A549 (cell line): ENCODE measurements around the gene TRMU. TPM values are rescaled to one million over a fixed set of nuclear protein-coding genes. Genes with fewer than 3 reads are reported as not detected.

Experiments
- ATAC-seq, 2 experiments: fragments of 200-7000 bp in 1 of 2; fragments of >200 bp in 1 of 2; cut with Nextera tagmentation in 1 of 2; cut with Tn5 transposase in 1 of 2; 3 replicates each; pipeline versions ENCODE4 v1.8.0 to v1.9.1; 2018 to 2020; ENCODE audit warnings: mild to moderate bottlenecking in 1 of 2, moderate library complexity in 1 of 2
- CTCF ChIA-PET: fragments of 300-600 bp; sonication (Branson Sonifier 250); formaldehyde crosslinking; extraction: SDS; loops from one replicate; lab custom pipeline; 2021; ENCODE audit warnings: antibody characterized with exemption, inconsistent platforms; lab: Yijun Ruan, JAX
- POLR2A ChIA-PET: fragments of 350-600 bp; formaldehyde crosslinking; extraction: SDS; loops from one replicate; lab custom pipeline; 2021; ENCODE audit warnings: antibody characterized with exemption, inconsistent platforms; lab: Yijun Ruan, JAX
- DNase-seq, 2 experiments: peaks; one replicate each; pipeline versions ENCODE4 v3.0.0 to v3.0.0-alpha.2; 2011 to 2016; ENCODE audit warnings: low read depth in 1 of 2, low spot score in 1 of 2
- FAIRE-seq: peaks from 2 replicates; lab custom pipeline; 2011; peaks lifted over from hg19 to GRCh38; lab: Jason Lieb, UNC
- H3K27ac ChIP-seq, 2 experiments: fragments of >200 bp; sonication (Bioruptor Twin); formaldehyde crosslinking; 3 replicates each; pipeline ENCODE4 v1.5.1; 2016 to 2017
- H3K4me1 ChIP-seq: fragments of >200 bp; sonication (Bioruptor Twin); formaldehyde crosslinking; 3 replicates; pipeline ENCODE4 v1.6.1; 2016
- H3K4me2 ChIP-seq: fragments of >200 bp; sonication (Bioruptor Twin); formaldehyde crosslinking; 3 replicates; pipeline ENCODE4 v1.6.1; 2016
- H3K4me3 ChIP-seq: fragments of >200 bp; sonication (Bioruptor Twin); formaldehyde crosslinking; 3 replicates; pipeline ENCODE4 v1.5.1; 2016
- H3K9me3 ChIP-seq: fragments of >200 bp; sonication (Bioruptor Twin); formaldehyde crosslinking; 3 replicates; pipeline ENCODE4 v1.6.1; 2016
- BHLHE40 ChIP-seq: IDR thresholded peaks from 2 replicates; pipeline ENCODE4 v1.6.1; 2012; ENCODE audit warnings: low read depth, low read length, inconsistent platforms
- CBX2 ChIP-seq: fragments of 200-600 bp; sonication (generic); IDR thresholded peaks from 2 replicates; pipeline ENCODE4 v1.6.1; 2016; ENCODE audit warnings: low read depth, mild to moderate bottlenecking, borderline replicate concordance
- CBX8 ChIP-seq: fragments of 200-600 bp; sonication (generic); IDR thresholded peaks from 2 replicates; pipeline ENCODE4 v1.6.1; 2016
- CHD4 ChIP-seq: fragments of 200-600 bp; sonication (generic); IDR thresholded peaks from 2 replicates; pipeline ENCODE4 v1.6.1; 2016; ENCODE audit warnings: antibody characterized with exemption, mild to moderate bottlenecking, borderline replicate concordance
- EHF ChIP-seq: fragments of 250-450 bp; sonication (Bioruptor Pico); IDR thresholded peaks from 2 replicates; pipeline ENCODE4 v1.5.0; 2020; ENCODE audit warnings: mild to moderate bottlenecking
- EHMT2 ChIP-seq: fragments of 200-600 bp; sonication (generic); IDR thresholded peaks from 2 replicates; pipeline ENCODE4 v1.6.1; 2016; ENCODE audit warnings: antibody characterized with exemption, low read depth, mild to moderate bottlenecking, moderate library complexity
- HDAC2 ChIP-seq: fragments of 200-600 bp; sonication (generic); IDR thresholded peaks from 2 replicates; pipeline ENCODE4 v1.6.1; 2016
- HMGXB4 ChIP-seq: fragments of 250-450 bp; sonication (Bioruptor Pico); IDR thresholded peaks from 2 replicates; pipeline ENCODE4 v1.5.0; 2021; ENCODE audit warnings: mild to moderate bottlenecking, moderate library complexity, borderline replicate concordance
- HOXB5 ChIP-seq: fragments of 250-450 bp; sonication (Bioruptor Pico); IDR thresholded peaks from 2 replicates; pipeline ENCODE4 v1.5.0; 2020; ENCODE audit warnings: mild to moderate bottlenecking, moderate library complexity
- JUNB ChIP-seq: fragments of >200 bp; sonication (Bioruptor Twin); formaldehyde crosslinking; IDR thresholded peaks from 2 replicates; pipeline ENCODE4 v1.6.1; 2016
- MAX ChIP-seq: IDR thresholded peaks from 2 replicates; pipeline ENCODE4 v1.6.1; 2012
- PHF8 ChIP-seq: fragments of 200-600 bp; sonication (generic); IDR thresholded peaks from 2 replicates; pipeline ENCODE4 v1.6.1; 2016; ENCODE audit warnings: low read depth, mild to moderate bottlenecking, antibody characterized with exemption, moderate library complexity, borderline replicate concordance
- POLR2A ChIP-seq: IDR thresholded peaks from 2 replicates; pipeline ENCODE4 v1.6.1; 2012; ENCODE audit warnings: mild to moderate bottlenecking, low read length
- RFX5 ChIP-seq: fragments of 450-650 bp; IDR thresholded peaks from 2 replicates; pipeline ENCODE4 v1.7.1; 2014; ENCODE audit warnings: antibody characterized with exemption, mild to moderate bottlenecking, moderate library complexity
- SREBF2 ChIP-seq: fragments of 450-650 bp; IDR thresholded peaks from 2 replicates; pipeline ENCODE4 v1.6.1; 2014; ENCODE audit warnings: mild to moderate bottlenecking, moderate library complexity
- ZNF302 ChIP-seq: fragments of 250-450 bp; sonication (Bioruptor Pico); IDR thresholded peaks from 2 replicates; pipeline ENCODE4 v1.9.0; 2021; ENCODE audit warnings: inconsistent platforms, mild to moderate bottlenecking, moderate library complexity
- WGBS: methylation state at CpG from one replicate; pipeline ENCODE4 v1.1.6; 2017; ENCODE audit errors: missing lambda C conversion rate; 5-methylcytosine and 5-hydroxymethylcytosine counted together
- polyA plus RNA-seq, 4 experiments: library from polyadenylated mRNA; depleted of rRNA in 3 of 4; stranded (reverse); fragments of >200 nt; fragmentation: RNase III in 1 of 4; extraction: RNeasy Plus Mini Kit Qiagen cat#74134 plus additional on column Dnase treatment in 1 of 4; gene quantifications; 2 replicates in 3 of 4; 3 replicates in 1 of 4; pipeline ENCODE4 v1.2.3, GENCODE V29; 2011 to 2017
- TF ChIP-seq, protein P1 (sequence below): IDR thresholded peaks from 2 replicates; pipeline ENCODE4 v1.6.1; 2012; ENCODE audit warnings: low read depth, borderline replicate concordance
- TF ChIP-seq, protein P2 (sequence below): fragments of >200 bp; sonication (Bioruptor Twin); formaldehyde crosslinking; IDR thresholded peaks from 3 replicates; pipeline ENCODE4 v1.6.1; 2016
- TF ChIP-seq, protein P3 (sequence below): fragments of >200 bp; sonication (Bioruptor Twin); formaldehyde crosslinking; IDR thresholded peaks from 3 replicates; pipeline ENCODE4 v1.5.1; 2016

The TRMU gene
- polyA plus RNA-seq, 2 of the 4 experiments (the other 2 are of a cell fraction), result 33.4 to 44.1 TPM

GRCh38 chr22:46356496-46357480 lies 21.3 kb downstream of the TRMU start:
- H3K27ac ChIP-seq, result 0 out of 6 replicates have a peak overlapping the region, but pooled peaks of 1 of the 2 experiments have one; percentile 76
- no peak for TF ChIP-seq ZNF302 (CRISPR knock-in tag)
- no peak for TF ChIP-seq EHF (CRISPR knock-in tag)
- no peak for TF ChIP-seq MAX
- TF ChIP-seq CHD4, result no peak
- no peak for TF ChIP-seq RFX5
- no peak for TF ChIP-seq BHLHE40
- TF ChIP-seq, protein P1, sequence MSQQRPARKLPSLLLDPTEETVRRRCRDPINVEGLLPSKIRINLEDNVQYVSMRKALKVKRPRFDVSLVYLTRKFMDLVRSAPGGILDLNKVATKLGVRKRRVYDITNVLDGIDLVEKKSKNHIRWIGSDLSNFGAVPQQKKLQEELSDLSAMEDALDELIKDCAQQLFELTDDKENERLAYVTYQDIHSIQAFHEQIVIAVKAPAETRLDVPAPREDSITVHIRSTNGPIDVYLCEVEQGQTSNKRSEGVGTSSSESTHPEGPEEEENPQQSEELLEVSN, result no peak
- TF ChIP-seq HDAC2, result no peak
- TF ChIP-seq CBX8, result no peak
- H3K4me1 ChIP-seq, result peaks cover 14% of the 10 kb centered on the region
- CTCF ChIA-PET, result interaction anchor here (0.6 to 11.9 kb wide), 17 partner anchors 8 to 362 kb away, joined by 3 to 184 read pairs (median 4); partner anchors contain the start of gene CELSR1
- H3K9me3 ChIP-seq, result no peaks in the 10 kb centered on the region
- FAIRE-seq (no peak), DNase-seq (no peak), ATAC-seq (no peak)
- 92% methylated on average over 10 of the region's 23 CpGs for WGBS
- no peak overlapping the region for H3K4me3 ChIP-seq
- POLR2A ChIA-PET, result no interaction called here
- H3K4me2 ChIP-seq, result no peak overlapping the region

DNA sequence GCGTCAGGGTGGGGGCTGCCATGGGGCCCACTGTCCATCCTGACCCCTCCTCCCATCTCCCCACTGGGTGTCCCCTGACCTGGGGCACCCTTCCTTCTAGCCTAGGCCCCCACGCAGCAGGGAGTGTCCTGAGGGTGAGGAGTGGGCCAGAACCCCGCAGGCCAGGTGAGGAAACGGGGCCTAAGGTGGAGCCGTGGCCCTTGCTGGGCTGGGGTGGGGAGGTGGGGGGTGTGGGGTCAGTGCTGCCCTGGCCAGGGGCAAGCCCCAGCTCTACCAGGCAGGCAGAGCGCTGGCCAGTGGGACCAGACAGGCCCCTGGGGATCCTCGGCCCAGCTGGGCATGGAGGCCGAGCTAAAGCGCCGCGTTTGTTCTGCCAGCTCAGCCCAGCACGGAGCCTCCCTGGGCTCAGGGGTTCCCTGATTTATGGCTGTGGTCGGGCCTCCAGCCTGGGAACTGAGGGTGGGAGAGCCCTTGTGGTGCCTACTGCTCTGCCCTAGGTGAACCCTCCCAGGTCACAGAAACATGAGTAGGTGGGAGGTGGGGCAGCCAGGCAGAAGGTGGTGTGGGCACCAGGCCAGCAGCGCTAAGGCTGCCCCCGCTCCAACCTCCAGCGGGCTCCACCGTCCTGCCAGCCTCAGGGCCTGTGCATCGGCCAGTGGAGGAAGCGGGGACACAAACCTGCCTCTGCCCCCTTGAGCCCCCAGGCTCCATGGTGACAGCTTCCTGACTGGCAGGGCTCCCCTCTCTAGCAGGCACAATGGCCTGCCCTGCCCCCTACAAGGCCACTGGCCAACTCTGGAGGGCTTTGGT lies 22.4 kb downstream of the TRMU start:
- TF ChIP-seq, protein P2, sequence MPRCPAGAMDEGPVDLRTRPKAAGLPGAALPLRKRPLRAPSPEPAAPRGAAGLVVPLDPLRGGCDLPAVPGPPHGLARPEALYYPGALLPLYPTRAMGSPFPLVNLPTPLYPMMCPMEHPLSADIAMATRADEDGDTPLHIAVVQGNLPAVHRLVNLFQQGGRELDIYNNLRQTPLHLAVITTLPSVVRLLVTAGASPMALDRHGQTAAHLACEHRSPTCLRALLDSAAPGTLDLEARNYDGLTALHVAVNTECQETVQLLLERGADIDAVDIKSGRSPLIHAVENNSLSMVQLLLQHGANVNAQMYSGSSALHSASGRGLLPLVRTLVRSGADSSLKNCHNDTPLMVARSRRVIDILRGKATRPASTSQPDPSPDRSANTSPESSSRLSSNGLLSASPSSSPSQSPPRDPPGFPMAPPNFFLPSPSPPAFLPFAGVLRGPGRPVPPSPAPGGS, result no peak
- H3K9me3 ChIP-seq, result no peaks in the 10 kb centered on the region
- H3K4me1 ChIP-seq, result peaks cover 11% of the 10 kb centered on the region
- POLR2A ChIA-PET, result no interaction called here
- ATAC-seq (no peak), DNase-seq (no peak), FAIRE-seq (no peak)
- no peak overlapping the region for H3K4me3 ChIP-seq
- WGBS, result 87% methylated on average over 4 of the region's 19 CpGs
- H3K4me2 ChIP-seq, result no peak overlapping the region
- CTCF ChIA-PET, result interaction anchor here (1.0 to 11.9 kb wide), 4 partner anchors 8 to 181 kb away, joined by 3 to 184 read pairs (median 27); partner anchors contain the start of gene CELSR1
- no peak overlapping the region; a peak in 1 of 6 replicates for H3K27ac ChIP-seq

GRCh38 chr22:46358766-46359165 lies 23.3 kb downstream of the TRMU start:
- POLR2A ChIA-PET, result no interaction called here
- no peak for ATAC-seq
- no peaks in the 10 kb centered on the region for H3K9me3 ChIP-seq
- no peak overlapping the region for H3K4me3 ChIP-seq
- TF ChIP-seq HDAC2, result no peak
- no peak for TF ChIP-seq POLR2A
- TF ChIP-seq, all 56 proteins: peak for 0
- CTCF ChIA-PET, result interaction anchor here (0.9 to 11.9 kb wide), 5 partner anchors 9 to 180 kb away, joined by 3 to 184 read pairs (median 4); partner anchors contain the start of gene CELSR1
- Histone ChIP-seq H3K4me2 (no peak overlapping the region), H3K4me1 (peaks cover 3% of the 10 kb centered on the region; the same call in 1 of the 3 replicates), H3K27ac (no peak overlapping the region)
- FAIRE-seq (no peak), DNase-seq (no peak)
- 100% methylated on average over 6 of the region's 6 CpGs for WGBS

- Histone ChIP-seq H3K9me3 (no peaks in the 10 kb centered on the region), H3K27ac (no peak overlapping the region), H3K4me2 (no peak overlapping the region), H3K4me1 (0 out of 3 replicates have a peak, but pooled peaks cover 3% of the 10 kb centered on the region), H3K4me3 (no peak overlapping the region)
- ChIA-PET POLR2A (no interaction called here), CTCF (interaction anchor here (0.9 to 11.9 kb wide), 4 partner anchors 8 to 179 kb away, joined by 3 to 184 read pairs (median 27); partner anchors contain the start of gene CELSR1)
- DNase-seq, result no peak
- no peak for FAIRE-seq
- WGBS, result 100% methylated on average over 7 of the region's 14 CpGs
- no peak for ATAC-seq
- TF ChIP-seq SREBF2, result no peak
- TF ChIP-seq CBX2, result no peak
- no peak for TF ChIP-seq HOXB5
- TF ChIP-seq BHLHE40, result no peak
- TF ChIP-seq HMGXB4 (CRISPR knock-in tag), result no peak
- TF ChIP-seq, protein P1, result no peak
- TF ChIP-seq EHMT2, result no peak
- TF ChIP-seq, protein P3, sequence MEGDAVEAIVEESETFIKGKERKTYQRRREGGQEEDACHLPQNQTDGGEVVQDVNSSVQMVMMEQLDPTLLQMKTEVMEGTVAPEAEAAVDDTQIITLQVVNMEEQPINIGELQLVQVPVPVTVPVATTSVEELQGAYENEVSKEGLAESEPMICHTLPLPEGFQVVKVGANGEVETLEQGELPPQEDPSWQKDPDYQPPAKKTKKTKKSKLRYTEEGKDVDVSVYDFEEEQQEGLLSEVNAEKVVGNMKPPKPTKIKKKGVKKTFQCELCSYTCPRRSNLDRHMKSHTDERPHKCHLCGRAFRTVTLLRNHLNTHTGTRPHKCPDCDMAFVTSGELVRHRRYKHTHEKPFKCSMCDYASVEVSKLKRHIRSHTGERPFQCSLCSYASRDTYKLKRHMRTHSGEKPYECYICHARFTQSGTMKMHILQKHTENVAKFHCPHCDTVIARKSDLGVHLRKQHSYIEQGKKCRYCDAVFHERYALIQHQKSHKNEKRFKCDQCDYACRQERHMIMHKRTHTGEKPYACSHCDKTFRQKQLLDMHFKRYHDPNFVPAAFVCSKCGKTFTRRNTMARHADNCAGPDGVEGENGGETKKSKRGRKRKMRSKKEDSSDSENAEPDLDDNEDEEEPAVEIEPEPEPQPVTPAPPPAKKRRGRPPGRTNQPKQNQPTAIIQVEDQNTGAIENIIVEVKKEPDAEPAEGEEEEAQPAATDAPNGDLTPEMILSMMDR, result no peak
- TF ChIP-seq JUNB, result no peak
- no peak for TF ChIP-seq ZNF302 (CRISPR knock-in tag)
- TF ChIP-seq PHF8, result no peak
These were observed 23.8 kb downstream of the TRMU start for GRCh38 chr22:46359362-46359761.
